Activated naive CD4-positive, alpha-beta T cell treated with anti-CD3 and anti-CD28 coated beads, Interleukin-2, amount 50 U/mL, for 24 hours (primary cell): ENCODE results near the gene XAGE3.
"Not testable (repeated sequence)": the region's sequence is repeated elsewhere in the genome, so short reads cannot be mapped to it uniquely, and the experiment has no call there.

Experiments used
- H3K27ac Mint-ChIP-seq: one replicate; pipeline ENCODE4 v1.8.0; 2021; ENCODE audit warnings: mild to moderate bottlenecking, mixed read lengths
- H3K27me3 Mint-ChIP-seq: one replicate; pipeline ENCODE4 v1.8.0; 2021; ENCODE audit warnings: mixed read lengths
- H3K36me3 Mint-ChIP-seq: one replicate; pipeline ENCODE4 v1.8.0; 2021; ENCODE audit warnings: mixed read lengths
- H3K4me1 Mint-ChIP-seq: one replicate; pipeline ENCODE4 v1.8.0; 2021; ENCODE audit warnings: mixed read lengths
- H3K4me3 Mint-ChIP-seq: one replicate; pipeline ENCODE4 v1.8.0; 2021; ENCODE audit warnings: mild to moderate bottlenecking, mixed read lengths
- H3K9me3 Mint-ChIP-seq: one replicate; pipeline ENCODE4 v1.8.0; 2021; ENCODE audit warnings: mixed read lengths

Gene XAGE3

DNA sequence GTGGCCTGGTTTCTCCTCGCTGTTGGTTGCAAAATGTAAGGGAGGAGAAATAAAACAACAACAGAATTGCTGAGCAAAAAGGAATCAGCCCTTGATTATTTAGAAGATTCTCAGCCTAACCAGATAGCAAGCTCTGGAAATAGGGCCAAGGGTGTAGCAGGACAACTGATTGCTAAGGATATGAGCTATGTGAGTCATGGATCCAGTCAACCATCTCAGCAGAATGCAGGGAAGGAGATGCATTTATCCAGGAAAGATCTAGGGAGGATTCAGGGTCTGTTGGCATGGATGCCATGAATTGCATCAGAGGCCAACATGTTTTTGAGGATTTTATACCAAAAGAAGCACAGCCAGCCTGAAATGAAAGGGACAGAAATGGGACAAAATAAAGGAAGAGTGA lies 2.2 kb upstream of the XAGE3 start:
- Mint-ChIP-seq H3K4me3 (no peak overlapping the region), H3K27me3 (no peaks in the 10 kb centered on the region), H3K4me1 (no peaks in the 10 kb centered on the region), H3K9me3 (no peaks in the 10 kb centered on the region), H3K27ac (no peak overlapping the region), H3K36me3 (no peaks in the 10 kb centered on the region)

DNA sequence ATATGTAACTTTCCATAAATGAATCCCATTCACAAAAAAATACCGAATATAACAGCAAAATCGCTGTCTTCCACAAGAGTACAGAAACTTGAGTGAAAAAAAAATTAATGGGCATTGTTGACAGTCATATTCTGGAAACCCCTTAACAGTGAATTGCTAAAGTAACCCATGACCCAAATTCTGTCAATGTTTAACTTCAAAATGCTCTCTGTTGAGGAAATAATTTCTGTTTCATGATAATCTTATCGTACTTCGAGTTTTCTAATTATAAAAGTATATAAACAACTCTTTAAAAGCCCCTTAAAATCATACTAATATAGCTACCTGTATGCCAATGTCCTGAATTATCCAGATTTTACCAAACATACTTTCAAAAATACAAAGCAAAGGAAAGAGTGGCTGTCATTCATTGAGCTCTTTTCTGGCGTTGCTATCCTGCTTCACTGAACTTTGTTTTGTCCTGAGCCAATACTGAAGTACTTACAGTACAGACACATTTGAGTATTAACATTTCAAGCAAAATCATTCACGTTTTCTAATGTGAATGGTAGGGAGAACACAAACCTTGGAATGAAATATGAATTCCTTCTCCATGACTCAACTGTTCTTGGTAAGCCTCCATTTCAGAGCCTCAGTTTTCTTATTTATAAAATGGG lies 2.4 kb downstream of the XAGE3 start:
- Mint-ChIP-seq H3K27me3 (no peaks in the 10 kb centered on the region), H3K9me3 (no peaks in the 10 kb centered on the region), H3K4me3 (no peak overlapping the region), H3K27ac (no peak overlapping the region), H3K36me3 (no peaks in the 10 kb centered on the region), H3K4me1 (no peaks in the 10 kb centered on the region)

- not testable (repeated sequence) for H3K36me3 Mint-ChIP-seq, H3K27me3 Mint-ChIP-seq, H3K4me1 Mint-ChIP-seq, H3K27ac Mint-ChIP-seq, H3K4me3 Mint-ChIP-seq, H3K9me3 Mint-ChIP-seq
These were observed 10.8 kb downstream of the XAGE3 start for GRCh38 chrX:52856991-52857525.

DNA sequence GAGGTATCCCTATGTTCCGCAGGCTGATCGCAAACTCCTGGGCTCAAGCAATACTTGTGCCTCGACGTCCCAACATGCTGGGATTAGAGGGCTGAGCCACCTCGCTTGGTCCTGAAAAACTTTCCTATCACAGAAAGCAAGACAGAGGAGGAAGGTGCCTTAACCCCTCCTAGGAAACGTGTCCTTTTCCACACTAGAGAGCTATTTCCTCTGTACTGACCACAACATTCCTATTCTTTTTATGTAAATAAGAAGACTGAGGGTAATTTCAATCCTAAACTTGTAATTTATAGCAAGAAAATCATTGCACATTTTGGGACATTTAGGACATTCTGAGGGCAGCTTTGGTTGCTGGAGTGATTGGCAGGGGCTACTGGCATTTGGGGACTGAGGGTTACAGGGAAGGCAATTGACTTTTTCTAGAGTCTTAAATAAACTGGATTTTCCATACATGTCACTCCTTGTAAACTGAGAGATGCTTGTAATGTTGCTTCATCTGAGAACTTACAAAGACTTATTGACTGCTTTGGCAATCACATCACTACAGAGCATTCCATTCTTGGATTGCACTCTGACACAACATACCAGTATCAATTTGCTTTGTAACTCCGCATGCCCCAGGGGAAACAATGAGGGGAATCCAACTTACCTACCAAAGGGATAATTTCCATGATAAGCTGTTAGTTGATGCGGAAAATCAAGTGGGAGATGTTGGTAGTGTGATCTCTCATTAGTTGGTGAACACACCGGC lies 15.6 kb downstream of the XAGE3 start:
- no peaks in the 10 kb centered on the region for H3K9me3 Mint-ChIP-seq
- no peaks in the 10 kb centered on the region for H3K4me1 Mint-ChIP-seq
- peaks cover 3% of the 10 kb centered on the region for H3K27me3 Mint-ChIP-seq
- no peak overlapping the region for H3K4me3 Mint-ChIP-seq
- H3K27ac Mint-ChIP-seq = no peak overlapping the region
- no peaks in the 10 kb centered on the region for H3K36me3 Mint-ChIP-seq

DNA sequence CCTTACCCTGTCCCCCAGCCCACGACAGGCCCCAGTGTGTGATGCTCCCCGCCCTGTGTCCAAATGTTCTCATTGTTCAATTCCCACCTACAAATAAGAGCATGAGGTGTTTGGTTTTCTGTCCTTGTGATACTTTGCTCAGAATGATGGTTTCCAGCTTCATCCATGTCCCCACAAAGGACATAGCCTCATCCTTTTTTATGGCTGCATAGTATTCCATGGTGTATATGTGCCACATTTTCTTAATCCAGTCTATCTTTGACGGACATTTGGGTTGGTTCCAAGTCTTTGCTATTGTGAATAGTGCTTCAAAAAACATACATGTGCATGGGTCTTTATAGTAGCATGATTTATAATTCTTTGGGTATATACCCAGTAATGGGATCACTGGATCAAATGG lies 24.3 kb downstream of the XAGE3 start:
- not testable (repeated sequence) for H3K9me3 Mint-ChIP-seq, H3K27ac Mint-ChIP-seq, H3K36me3 Mint-ChIP-seq, H3K4me3 Mint-ChIP-seq, H3K27me3 Mint-ChIP-seq, H3K4me1 Mint-ChIP-seq

- Mint-ChIP-seq H3K9me3 (no peaks in the 10 kb centered on the region), H3K27ac (no peak overlapping the region), H3K4me3 (no peak overlapping the region), H3K36me3 (no peaks in the 10 kb centered on the region), H3K27me3 (no peaks in the 10 kb centered on the region), H3K4me1 (no peaks in the 10 kb centered on the region)
These were observed 28.7 kb downstream of the XAGE3 start for GRCh38 chrX:52839137-52839536.

DNA sequence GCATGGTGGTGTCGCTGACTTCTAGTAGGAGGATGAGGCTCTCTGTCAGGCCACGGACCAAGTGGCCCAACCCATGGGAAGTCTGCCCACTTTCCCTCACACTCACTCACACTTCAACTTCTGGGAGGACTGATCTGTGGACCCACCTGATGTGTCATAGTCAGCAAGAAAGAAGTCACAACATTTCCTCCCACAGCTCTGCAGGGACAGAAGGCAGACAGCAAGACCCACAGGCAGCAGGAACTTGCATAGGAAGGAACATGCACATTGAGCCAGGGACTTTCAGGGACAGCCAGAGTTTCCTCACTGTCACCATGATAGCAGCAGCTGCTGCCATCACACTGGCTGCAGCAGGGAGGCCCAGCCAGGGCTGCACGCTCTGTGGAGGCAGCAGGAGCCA lies 37.3 kb downstream of the XAGE3 start:
- Mint-ChIP-seq H3K27me3 (no peaks in the 10 kb centered on the region), H3K36me3 (no peaks in the 10 kb centered on the region), H3K4me3 (no peak overlapping the region), H3K4me1 (no peaks in the 10 kb centered on the region), H3K27ac (no peak overlapping the region), H3K9me3 (no peaks in the 10 kb centered on the region)

- Mint-ChIP-seq H3K4me3 (no peak overlapping the region), H3K9me3 (no peaks in the 10 kb centered on the region), H3K36me3 (no peaks in the 10 kb centered on the region), H3K27ac (no peak overlapping the region), H3K27me3 (no peaks in the 10 kb centered on the region), H3K4me1 (no peaks in the 10 kb centered on the region)
These were observed 43.3 kb downstream of the XAGE3 start for GRCh38 chrX:52824608-52825007.

- Mint-ChIP-seq H3K27ac (no peak overlapping the region), H3K4me1 (no peaks in the 10 kb centered on the region), H3K9me3 (no peaks in the 10 kb centered on the region), H3K4me3 (no peak overlapping the region), H3K36me3 (no peaks in the 10 kb centered on the region), H3K27me3 (no peaks in the 10 kb centered on the region)
These were observed 46.7 kb downstream of the XAGE3 start for GRCh38 chrX:52821079-52821760.

DNA sequence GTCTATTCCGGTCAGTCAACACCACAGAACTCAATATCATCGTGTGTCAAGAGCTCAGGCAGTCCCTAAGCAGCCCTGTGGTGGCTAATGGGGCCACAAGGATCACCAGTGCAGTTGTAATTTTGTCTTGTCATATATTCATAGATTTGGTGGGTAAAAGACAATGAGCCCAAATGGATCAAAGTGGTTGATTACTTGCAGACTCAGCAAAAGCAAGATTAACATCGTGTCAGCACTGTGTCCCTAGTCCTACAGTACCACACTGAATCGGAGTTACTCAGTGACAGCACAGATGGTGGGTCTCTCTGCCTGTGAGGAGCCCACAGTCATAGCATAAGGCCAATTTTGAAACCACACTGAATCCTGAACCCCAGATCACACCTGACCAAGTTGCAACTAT lies 48.1 kb downstream of the XAGE3 start:
- no peaks in the 10 kb centered on the region for H3K36me3 Mint-ChIP-seq
- H3K4me1 Mint-ChIP-seq = no peaks in the 10 kb centered on the region
- H3K27ac Mint-ChIP-seq = no peak overlapping the region
- no peak overlapping the region for H3K4me3 Mint-ChIP-seq
- H3K27me3 Mint-ChIP-seq = no peaks in the 10 kb centered on the region
- no peaks in the 10 kb centered on the region for H3K9me3 Mint-ChIP-seq
